ENCODE measurements around the gene ESRP2. TPM values are rescaled to one million over a fixed set of nuclear protein-coding genes. Genes with fewer than 3 reads are reported as not detected.

The ESRP2 gene
- total and polyA plus RNA-seq, 2 donors (not counting 3 experiments of a cell fraction or from before 2014, with no cell fraction given) = 0.57 to 0.66 TPM

DNA sequence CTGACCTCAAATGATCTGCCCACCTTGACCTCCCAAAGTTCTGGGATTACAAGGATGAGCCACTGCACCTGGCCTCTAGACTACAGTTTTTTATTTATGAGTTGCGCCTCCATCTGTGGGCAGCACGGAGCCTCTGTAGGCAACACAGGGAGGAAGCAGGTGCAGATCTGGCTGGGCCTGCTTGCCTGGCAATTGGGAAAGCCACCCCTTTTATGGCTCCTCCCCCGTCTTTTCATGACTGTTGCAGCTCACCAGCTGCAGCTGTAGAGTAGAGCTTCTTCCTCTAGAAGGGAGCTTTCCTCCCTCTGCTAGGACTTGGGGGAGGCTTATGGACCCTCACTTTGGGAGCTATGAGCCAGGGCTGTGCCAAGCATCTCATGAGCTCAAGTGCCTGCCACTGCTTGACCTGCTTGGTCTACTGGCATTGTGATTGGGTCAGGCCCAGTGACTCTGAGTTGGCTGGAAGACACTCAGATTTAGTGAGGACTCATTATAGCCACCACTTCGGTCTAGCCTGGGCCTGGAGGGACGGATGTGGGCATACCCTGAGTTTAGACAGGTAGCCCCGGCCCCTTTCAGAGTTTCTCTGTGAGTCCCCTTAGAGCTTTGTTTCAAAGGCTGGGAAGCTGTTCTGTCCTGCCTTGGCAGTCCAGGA is 21.5 kb upstream of the ESRP2 start:
- POLR2A ChIA-PET = interaction anchor here (0.9 kb wide), 1 partner anchor 33 kb away, joined by 3 read pairs; no protein-coding TSS in a partner anchor
- intact Hi-C loops (cut with micrococcal nuclease) = no loop called here

DNA sequence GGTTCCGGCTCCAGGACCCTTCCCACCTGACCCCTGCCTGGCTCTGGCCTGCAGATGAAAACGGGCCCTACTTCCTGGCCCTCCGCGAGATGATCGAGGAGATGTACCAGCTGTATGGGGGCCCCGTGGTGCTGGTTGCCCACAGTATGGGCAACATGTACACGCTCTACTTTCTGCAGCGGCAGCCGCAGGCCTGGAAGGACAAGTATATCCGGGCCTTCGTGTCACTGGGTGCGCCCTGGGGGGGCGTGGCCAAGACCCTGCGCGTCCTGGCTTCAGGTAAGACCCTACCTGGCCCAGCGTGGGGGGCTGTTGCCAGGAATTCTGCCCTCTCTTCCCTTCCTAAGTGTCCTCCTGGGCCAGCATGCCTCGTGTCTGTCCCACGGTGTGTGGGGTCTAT is 19.8 kb upstream of the ESRP2 start:
- intact Hi-C loops (cut with micrococcal nuclease) = no loop called here
- no peak overlapping the region for H3K27ac ChIP-seq (ENCODE audit: insufficient read depth, low read depth, low read length)
- H3K4me3 ChIP-seq (replicated peaks in 1 of 3; ENCODE audit: insufficient read depth in 1 of 3, low read depth in 1 of 3, low read length in 3 of 3) = no peak overlapping the region
- no peaks in the 10 kb centered on the region for H3K9me3 ChIP-seq (replicated peaks; ENCODE audit: control insufficient read depth, insufficient read depth, low read length)
- no peak overlapping the region for H2AFZ ChIP-seq (ENCODE audit: low read depth, low read length)
- H3K36me3 ChIP-seq (ENCODE audit: control insufficient read depth in 2 of 2, extremely low read depth in 1 of 2, insufficient read depth in 2 of 2, low read length in 2 of 2) = peaks cover 0 to 30% of the 10 kb centered on the region in 2 experiments
- BruUV-seq (replicated peaks) = no TSS peak
- no peak overlapping the region for H3K9ac ChIP-seq (replicated peaks; ENCODE audit: extremely low read depth, insufficient read depth, low read length)
- ChIA-PET POLR2A (interaction anchor here (1.0 kb wide), 1 partner anchor 8 kb away, joined by 3 read pairs; no protein-coding TSS in a partner anchor), CTCF (interaction anchor here (1.0 to 2.2 kb wide), 2 partner anchors 8 to 34 kb away, joined by 3 to 9 read pairs; partner anchors contain the start of gene SLC7A6)
- H3K27me3 ChIP-seq (ENCODE audit: control insufficient read depth in 2 of 2, insufficient read depth in 2 of 2, low read length in 2 of 2) = no peaks in the 10 kb centered on the region
- no peak overlapping the region for H3K4me2 ChIP-seq (ENCODE audit: insufficient read depth, low read length)
- H3K4me1 ChIP-seq (ENCODE audit: control insufficient read depth, extremely low read depth, insufficient read depth, low read length) = peaks cover 8% of the 10 kb centered on the region
- dilution Hi-C loops (cut with MboI; ENCODE audit: extremely low pct_ligation_motif_present, low sequenced_read_pairs) = no loop called here
- no peaks in the 10 kb centered on the region for H3K9me1 ChIP-seq (replicated peaks; ENCODE audit: control insufficient read depth, extremely low read depth, insufficient read depth, low read length)
- H4K20me1 ChIP-seq (replicated peaks; ENCODE audit: control insufficient read depth, extremely low read depth, insufficient read depth, low read length) = no peaks in the 10 kb centered on the region
- TF ChIP-seq MYC (IDR thresholded peaks at IDR 0.05; ENCODE audit: low read depth, low read length) (no peak), EZH2 (IDR thresholded peaks at IDR 0.05; ENCODE audit: borderline replicate concordance, low read depth, low read length, severe bottlenecking) (no peak), FOS (IDR thresholded peaks at IDR 0.05; ENCODE audit: borderline replicate concordance, insufficient read depth, low read length) (no peak)
- DNase-seq (ENCODE audit: low read depth, low spot score) (no peak), FAIRE-seq (no peak)
- no peaks in the 10 kb centered on the region for H3K79me2 ChIP-seq (ENCODE audit: control insufficient read depth, insufficient read depth, low read length)

More for the DNA sequence above, 21.5 kb upstream of the ESRP2 start:
- Histone ChIP-seq H3K79me2 (ENCODE audit: control insufficient read depth, insufficient read depth, low read length) (no peaks in the 10 kb centered on the region), H3K36me3 (ENCODE audit: control insufficient read depth in 2 of 2, extremely low read depth in 1 of 2, insufficient read depth in 2 of 2, low read length in 2 of 2) (peaks cover 0 to 29% of the 10 kb centered on the region in 2 experiments), H4K20me1 (replicated peaks; ENCODE audit: control insufficient read depth, extremely low read depth, insufficient read depth, low read length) (no peaks in the 10 kb centered on the region), H3K27me3 (ENCODE audit: control insufficient read depth in 2 of 2, insufficient read depth in 2 of 2, low read length in 2 of 2) (no peaks in the 10 kb centered on the region), H3K9me3 (replicated peaks; ENCODE audit: control insufficient read depth, insufficient read depth, low read length) (no peaks in the 10 kb centered on the region), H3K27ac (ENCODE audit: insufficient read depth, low read depth, low read length) (peak overlapping the region; percentile 27), H3K4me1 (ENCODE audit: control insufficient read depth, extremely low read depth, insufficient read depth, low read length) (peaks cover 8% of the 10 kb centered on the region), H3K9me1 (replicated peaks; ENCODE audit: control insufficient read depth, extremely low read depth, insufficient read depth, low read length) (no peaks in the 10 kb centered on the region), H3K9ac (replicated peaks; ENCODE audit: extremely low read depth, insufficient read depth, low read length) (no peak overlapping the region), H3K4me2 (ENCODE audit: insufficient read depth, low read length) (no peak overlapping the region), H3K4me3 (replicated peaks in 1 of 3; ENCODE audit: insufficient read depth in 1 of 3, low read depth in 1 of 3, low read length in 3 of 3) (no peak overlapping the region), H2AFZ (ENCODE audit: low read depth, low read length) (no peak overlapping the region)
- CTCF ChIA-PET = interaction anchor here (0.9 to 2.4 kb wide), 6 partner anchors 16 to 253 kb away, joined by 3 to 17 read pairs (median 4); no protein-coding TSS in a partner anchor
- dilution Hi-C loops (cut with MboI; ENCODE audit: extremely low pct_ligation_motif_present, low sequenced_read_pairs) = no loop called here
- TF ChIP-seq EZH2 (IDR thresholded peaks at IDR 0.05; ENCODE audit: borderline replicate concordance, low read depth, low read length, severe bottlenecking) = no peak
- TF ChIP-seq POLR2A (IDR thresholded peaks at IDR 0.05; ENCODE audit: low read depth, low read length) = no peak
- TF ChIP-seq GATA2 (IDR thresholded peaks at IDR 0.05; ENCODE audit: insufficient read depth, insufficient read length, low read depth, low read length) = no peak
- TF ChIP-seq FOS (IDR thresholded peaks at IDR 0.05; ENCODE audit: borderline replicate concordance, insufficient read depth, low read length) = no peak
- DNase-seq (ENCODE audit: low read depth, low spot score) (no peak), FAIRE-seq (no peak)
- no TSS peak for BruUV-seq (replicated peaks)
